IMR-90 (cell line): ENCODE measurements around the gene FNDC4. TPM values are rescaled to one million over a fixed set of nuclear protein-coding genes. Genes with fewer than 3 reads are reported as not detected.

Experiments
- ATAC-seq: fragments of 200-7000 bp; cut with Tn5 transposase; 2 replicates; pipeline ENCODE4 v1.9.1; 2020; ENCODE audit warnings: low read depth, mild to moderate bottlenecking, moderate library complexity
- BruUV-seq: library from RNA; stranded (reverse); fragments of 400-500 nt; replicated peaks from 2 replicates; lab custom pipeline; 2021; lab: Mats Ljungman, UMichigan
- CTCF ChIA-PET: fragments of 300-600 bp; formaldehyde crosslinking; extraction: SDS; loops from one replicate; lab custom pipeline; 2021; ENCODE audit warnings: antibody characterized with exemption; lab: Yijun Ruan, JAX
- POLR2A ChIA-PET: fragments of 300-600 bp; sonication (Branson Sonifier 250); formaldehyde crosslinking; loops from one replicate; lab custom pipeline; 2022; ENCODE audit warnings: antibody characterized with exemption; ENCODE audit not compliant: unreplicated experiment; lab: Charles Lee
- DNase-seq: peaks from one replicate; pipeline ENCODE4 v3.0.0; 2013
- H2AFZ ChIP-seq: replicated peaks from 2 replicates; pipeline ENCODE3; 2013; ENCODE audit warnings: low read length, mild to moderate bottlenecking; ENCODE audit not compliant: poor library complexity
- H2AK5ac ChIP-seq: 2 replicates; pipeline ENCODE4 v1.6.1; 2013; ENCODE audit warnings: low read depth, low read length, inconsistent platforms
- H2AK9ac ChIP-seq: replicated peaks from 2 replicates; pipeline ENCODE3; 2013; ENCODE audit warnings: mild to moderate bottlenecking, low read depth, low read length, moderate library complexity; ENCODE audit not compliant: poor library complexity
- H2BK120ac ChIP-seq: 2 replicates; pipeline ENCODE4 v1.6.1; 2013; ENCODE audit warnings: low read depth, low read length, inconsistent platforms
- H2BK15ac ChIP-seq: 3 replicates; pipeline ENCODE4 v1.6.1; 2013; ENCODE audit warnings: low read depth, low read length, inconsistent platforms
- H2BK20ac ChIP-seq: 2 replicates; pipeline ENCODE4 v1.6.1; 2013; ENCODE audit warnings: low read depth, mild to moderate bottlenecking, inconsistent platforms, low read length, moderate library complexity
- H2BK5ac ChIP-seq: 2 replicates; pipeline ENCODE4 v1.6.1; 2013; ENCODE audit warnings: mild to moderate bottlenecking, low read depth, low read length, inconsistent platforms; ENCODE audit not compliant: poor library complexity, severe bottlenecking
- H3K14ac ChIP-seq: replicated peaks from 2 replicates; pipeline ENCODE4 v1.6.1; 2013; ENCODE audit warnings: low read depth, low read length, inconsistent platforms
- H3K18ac ChIP-seq: 2 replicates; pipeline ENCODE4 v1.6.1; 2013; ENCODE audit warnings: low read depth, low read length, control low read depth
- H3K23ac ChIP-seq: 2 replicates; pipeline ENCODE4 v1.6.1; 2013; ENCODE audit warnings: low read depth, low read length, inconsistent platforms
- H3K27ac ChIP-seq: 2 replicates; pipeline ENCODE4 v1.5.1; 2013; ENCODE audit warnings: mild to moderate bottlenecking, control low read depth, low read length; ENCODE audit not compliant: insufficient read depth
- H3K27me3 ChIP-seq: 2 replicates; pipeline ENCODE4 v1.6.1; 2013; ENCODE audit warnings: low read length; ENCODE audit not compliant: control insufficient read depth, insufficient read depth
- H3K36me3 ChIP-seq: 2 replicates; pipeline ENCODE4 v1.6.1; 2013; ENCODE audit warnings: low read length, mixed read lengths; ENCODE audit not compliant: control insufficient read depth, insufficient read depth
- H3K4ac ChIP-seq: 2 replicates; pipeline ENCODE4 v1.6.1; 2013; ENCODE audit warnings: low read depth, low read length, inconsistent platforms
- H3K4me1 ChIP-seq: 2 replicates; pipeline ENCODE4 v1.6.1; 2013; ENCODE audit warnings: low read length, mixed read lengths; ENCODE audit not compliant: control insufficient read depth, insufficient read depth
- H3K4me2 ChIP-seq: 2 replicates; pipeline ENCODE4 v1.6.1; 2013; ENCODE audit warnings: low read depth, mild to moderate bottlenecking, control low read depth, low read length, moderate library complexity
- H3K4me3 ChIP-seq: 2 replicates; pipeline ENCODE4 v1.5.1; 2013; ENCODE audit warnings: low read depth, mild to moderate bottlenecking, control low read depth, low read length, moderate library complexity; ENCODE audit not compliant: insufficient read depth
- H3K56ac ChIP-seq: 2 replicates; pipeline ENCODE4 v1.6.1; 2013; ENCODE audit warnings: low read length, inconsistent platforms; ENCODE audit not compliant: insufficient read depth; ENCODE audit errors: extremely low read depth
- H3K79me1 ChIP-seq, 2 experiments: 2 replicates each; pipeline ENCODE4 v1.6.1; 2013; ENCODE audit warnings: low read length in 2 of 2, inconsistent platforms in 1 of 2, low read depth in 1 of 2
- H3K9ac ChIP-seq: 2 replicates; pipeline ENCODE4 v1.6.1; 2013; ENCODE audit warnings: low read depth, low read length, control low read depth
- H3K9me1 ChIP-seq: 2 replicates; pipeline ENCODE4 v1.6.1; 2013; ENCODE audit warnings: low read length, inconsistent platforms; ENCODE audit not compliant: insufficient read depth
- H3K9me3 ChIP-seq: 2 replicates; pipeline ENCODE4 v1.6.1; 2013; ENCODE audit warnings: low read length; ENCODE audit not compliant: control insufficient read depth, insufficient read depth
- H4K20me1 ChIP-seq: 2 replicates; pipeline ENCODE4 v1.6.1; 2013; ENCODE audit warnings: low read length, inconsistent platforms; ENCODE audit not compliant: insufficient read depth
- H4K5ac ChIP-seq: 2 replicates; pipeline ENCODE4 v1.6.1; 2013; ENCODE audit warnings: mild to moderate bottlenecking, low read depth, low read length, control low read depth
- H4K8ac ChIP-seq, 2 experiments: 2 replicates each; pipeline ENCODE4 v1.6.1; 2013; ENCODE audit warnings: low read depth in 2 of 2, low read length in 2 of 2, control low read depth in 1 of 2, inconsistent platforms in 1 of 2
- H4K91ac ChIP-seq: 2 replicates; pipeline ENCODE4 v1.6.1; 2013; ENCODE audit warnings: low read depth, low read length, inconsistent platforms; ENCODE audit not compliant: insufficient read depth
- BHLHE40 ChIP-seq: fragments of 150-350 bp; IDR thresholded peaks from 2 replicates; pipeline ENCODE4 v1.6.1; 2016; ENCODE audit warnings: mild to moderate bottlenecking, low read depth, low read length
- CEBPB ChIP-seq: IDR thresholded peaks from 2 replicates; pipeline ENCODE4 v1.6.1; 2012; ENCODE audit warnings: low read depth, low read length, improper control_type of control experiment
- CHD1 ChIP-seq: IDR thresholded peaks from 2 replicates; pipeline ENCODE4 v1.6.1; 2012; ENCODE audit warnings: low read depth, low read length, improper control_type of control experiment
- ELK1 ChIP-seq: fragments of 150-350 bp; IDR thresholded peaks from 2 replicates; pipeline ENCODE4 v1.6.1; 2016; ENCODE audit warnings: low read depth, mild to moderate bottlenecking, low read length, moderate library complexity, borderline replicate concordance
- FOS ChIP-seq: fragments of 150-350 bp; IDR thresholded peaks from 2 replicates; pipeline ENCODE4 v1.6.1; 2016; ENCODE audit warnings: low read depth, low read length
- MAFK ChIP-seq: IDR thresholded peaks from 2 replicates; pipeline ENCODE4 v1.6.1; 2012; ENCODE audit warnings: low read depth, low read length, improper control_type of control experiment
- MAZ ChIP-seq: IDR thresholded peaks from 2 replicates; pipeline ENCODE4 v1.6.1; 2012; ENCODE audit warnings: low read depth, mild to moderate bottlenecking, low read length, improper control_type of control experiment, moderate library complexity, borderline replicate concordance
- MXI1 ChIP-seq: IDR thresholded peaks from 2 replicates; pipeline ENCODE4 v1.6.1; 2012; ENCODE audit warnings: low read depth, mild to moderate bottlenecking, low read length, moderate library complexity, borderline replicate concordance
- NFE2L2 ChIP-seq: fragments of 150-350 bp; IDR thresholded peaks from 2 replicates; pipeline ENCODE4 v1.6.1; 2016; ENCODE audit warnings: low read depth, mild to moderate bottlenecking, low read length
- POLR2A ChIP-seq: IDR thresholded peaks from 2 replicates; pipeline ENCODE4 v1.6.1; 2012; ENCODE audit warnings: mild to moderate bottlenecking, low read depth, low read length
- RAD21 ChIP-seq: IDR thresholded peaks from 2 replicates; pipeline ENCODE4 v1.6.1; 2012; ENCODE audit warnings: low read length, improper control_type of control experiment
- RCOR1 ChIP-seq: IDR thresholded peaks from 2 replicates; pipeline ENCODE4 v1.6.1; 2012; ENCODE audit warnings: mild to moderate bottlenecking, low read length, improper control_type of control experiment; ENCODE audit not compliant: insufficient replicate concordance
- RFX5 ChIP-seq: IDR thresholded peaks from 2 replicates; pipeline ENCODE4 v1.8.0; 2012; ENCODE audit warnings: low read depth, mild to moderate bottlenecking, low read length, moderate library complexity
- SMC3 ChIP-seq: fragments of 150-350 bp; IDR thresholded peaks from 2 replicates; pipeline ENCODE4 v1.6.1; 2016; ENCODE audit warnings: low read depth, mild to moderate bottlenecking, antibody characterized with exemption, low read length, moderate library complexity
- USF2 ChIP-seq: fragments of 150-350 bp; IDR thresholded peaks from 2 replicates; pipeline ENCODE4 v1.6.1; 2017; ENCODE audit warnings: mild to moderate bottlenecking, antibody characterized with exemption, low read length, low read depth
- WGBS, 2 experiments: methylation state at CpG; one replicate each; pipeline versions ENCODE4 v1.1.5 to v1.1.7; 2013; ENCODE audit warnings: missing lambda C conversion rate in 2 of 2; ENCODE audit not compliant: insufficient read length in 1 of 2; ENCODE audit errors: extremely low coverage in 2 of 2; 5-methylcytosine and 5-hydroxymethylcytosine counted together
- dilution Hi-C: fragments of 300-500 bp; cut with HindIII; formaldehyde crosslinking; loops from one replicate; pipeline ENCODE4 v1.14.3; 2018; ENCODE audit warnings: low sequenced_read_pairs; ENCODE audit not compliant: unreplicated experiment
- in situ Hi-C: fragments of 300-500 bp; cut with MboI; formaldehyde crosslinking; loops from 3 replicates; pipeline ENCODE4 v1.14.3; 2019; ENCODE audit warnings: low sequenced_read_pairs, inconsistent platforms, mixed read lengths
- intact Hi-C: fragments of 100-400 bp; cut with micrococcal nuclease; formaldehyde crosslinking; loops from 2 replicates; pipeline ENCODE4 v1.10.0; 2022
- polyA plus RNA-seq, 3 experiments: library from polyadenylated mRNA; depleted of rRNA; stranded (reverse); fragments of >200 nt; gene quantifications; 2 replicates each; pipeline ENCODE4 v1.2.3, GENCODE V29; 2012; ENCODE audit warnings: low replicate concordance in 1 of 3
- total RNA-seq: library from RNA; depleted of rRNA; stranded (reverse); fragments of >200 nt; gene quantifications from 2 replicates; pipeline ENCODE4 v1.2.3, GENCODE V29; 2012
- TF ChIP-seq, protein P1 (sequence below): conservative IDR thresholded peaks from 2 replicates; pipeline ENCODE4 v1.5.1; 2012; ENCODE audit warnings: mild to moderate bottlenecking, low read depth, low read length, improper control_type of control experiment

FNDC4 gene
- total and polyA plus RNA-seq, 2 of the 4 experiments (the other 2 are of a cell fraction) = 7.3 to 11.1 TPM

- Histone ChIP-seq H3K9ac (no peak overlapping the region), H2AK9ac (no peak overlapping the region), H3K9me1 (peaks cover 11% of the 10 kb centered on the region; the same call in 1 of the 2 replicates), H3K9me3 (no peaks in the 10 kb centered on the region), H2BK5ac (no peak overlapping the region), H3K18ac (no peak overlapping the region), H3K27me3 (no peaks in the 10 kb centered on the region), H3K56ac (no peak overlapping the region), H3K4me2 (no peak overlapping the region), H4K8ac (no peak overlapping the region), H3K23ac (no peak overlapping the region), H4K91ac (no peak overlapping the region), H2AFZ (no peak overlapping the region), H3K4me3 (no peak overlapping the region), H4K20me1 (no peaks in the 10 kb centered on the region), H3K14ac (no peak overlapping the region), H2BK20ac (no peak overlapping the region), H3K4me1 (no peaks in the 10 kb centered on the region), H4K5ac (no peak overlapping the region), H2BK15ac (no peak overlapping the region), H3K79me1 (no peaks in the 10 kb centered on the region), H3K27ac (no peak overlapping the region), H2BK120ac (no peak overlapping the region), H3K4ac (no peak overlapping the region), H3K36me3 (peaks cover 34% of the 10 kb centered on the region), H2AK5ac (no peak overlapping the region)
- no peak for ATAC-seq
- dilution Hi-C loops (no loop called here), in situ Hi-C loops (no loop called here), intact Hi-C loops (no loop called here)
- WGBS, 2 experiments = no CpG with 5 or more reads among the region's 8 CpGs
- no TSS peak for BruUV-seq
- DNase-seq = no peak
- no peak for TF ChIP-seq RCOR1
- TF ChIP-seq NFE2L2 = no peak
- TF ChIP-seq FOS = no peak
- TF ChIP-seq POLR2A = no peak
- no peak for TF ChIP-seq CHD1
- TF ChIP-seq USF2 = no peak
- TF ChIP-seq MXI1 = no peak
- no peak for TF ChIP-seq CEBPB
- TF ChIP-seq RAD21 = no peak
- no peak for TF ChIP-seq SMC3
- no peak for TF ChIP-seq BHLHE40
- no peak for TF ChIP-seq RFX5
- TF ChIP-seq ELK1 = no peak
- TF ChIP-seq MAFK = no peak
- no peak for TF ChIP-seq MAZ
- TF ChIP-seq, protein P1, sequence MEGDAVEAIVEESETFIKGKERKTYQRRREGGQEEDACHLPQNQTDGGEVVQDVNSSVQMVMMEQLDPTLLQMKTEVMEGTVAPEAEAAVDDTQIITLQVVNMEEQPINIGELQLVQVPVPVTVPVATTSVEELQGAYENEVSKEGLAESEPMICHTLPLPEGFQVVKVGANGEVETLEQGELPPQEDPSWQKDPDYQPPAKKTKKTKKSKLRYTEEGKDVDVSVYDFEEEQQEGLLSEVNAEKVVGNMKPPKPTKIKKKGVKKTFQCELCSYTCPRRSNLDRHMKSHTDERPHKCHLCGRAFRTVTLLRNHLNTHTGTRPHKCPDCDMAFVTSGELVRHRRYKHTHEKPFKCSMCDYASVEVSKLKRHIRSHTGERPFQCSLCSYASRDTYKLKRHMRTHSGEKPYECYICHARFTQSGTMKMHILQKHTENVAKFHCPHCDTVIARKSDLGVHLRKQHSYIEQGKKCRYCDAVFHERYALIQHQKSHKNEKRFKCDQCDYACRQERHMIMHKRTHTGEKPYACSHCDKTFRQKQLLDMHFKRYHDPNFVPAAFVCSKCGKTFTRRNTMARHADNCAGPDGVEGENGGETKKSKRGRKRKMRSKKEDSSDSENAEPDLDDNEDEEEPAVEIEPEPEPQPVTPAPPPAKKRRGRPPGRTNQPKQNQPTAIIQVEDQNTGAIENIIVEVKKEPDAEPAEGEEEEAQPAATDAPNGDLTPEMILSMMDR = no peak
- POLR2A ChIA-PET = no interaction called here
- CTCF ChIA-PET = no interaction called here
Observed at GRCh38 chr2:27461118-27461517, 33.9 kb downstream of the FNDC4 start.
